ENCODE data around the gene ANKRD44.

- TF ChIP-seq ZFX (IDR thresholded peaks at IDR 0.05; ENCODE audit: borderline replicate concordance) = no peak
- TF ChIP-seq, protein P1, sequence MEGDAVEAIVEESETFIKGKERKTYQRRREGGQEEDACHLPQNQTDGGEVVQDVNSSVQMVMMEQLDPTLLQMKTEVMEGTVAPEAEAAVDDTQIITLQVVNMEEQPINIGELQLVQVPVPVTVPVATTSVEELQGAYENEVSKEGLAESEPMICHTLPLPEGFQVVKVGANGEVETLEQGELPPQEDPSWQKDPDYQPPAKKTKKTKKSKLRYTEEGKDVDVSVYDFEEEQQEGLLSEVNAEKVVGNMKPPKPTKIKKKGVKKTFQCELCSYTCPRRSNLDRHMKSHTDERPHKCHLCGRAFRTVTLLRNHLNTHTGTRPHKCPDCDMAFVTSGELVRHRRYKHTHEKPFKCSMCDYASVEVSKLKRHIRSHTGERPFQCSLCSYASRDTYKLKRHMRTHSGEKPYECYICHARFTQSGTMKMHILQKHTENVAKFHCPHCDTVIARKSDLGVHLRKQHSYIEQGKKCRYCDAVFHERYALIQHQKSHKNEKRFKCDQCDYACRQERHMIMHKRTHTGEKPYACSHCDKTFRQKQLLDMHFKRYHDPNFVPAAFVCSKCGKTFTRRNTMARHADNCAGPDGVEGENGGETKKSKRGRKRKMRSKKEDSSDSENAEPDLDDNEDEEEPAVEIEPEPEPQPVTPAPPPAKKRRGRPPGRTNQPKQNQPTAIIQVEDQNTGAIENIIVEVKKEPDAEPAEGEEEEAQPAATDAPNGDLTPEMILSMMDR (IDR thresholded peaks at IDR 0.05) = no peak
These were observed 93.0 kb downstream of the ANKRD44 start for GRCh38 chr2:197217541-197217940.

All from 22Rv1 (cell line).